Esophagus squamous epithelium (tissue), 4 donors: ENCODE data around the gene VAV2.

ENCODE experiments used
- CTCF ChIP-seq, 6 experiments: fragments of 450-650 bp in 4 of 6; fragments of 200-600 bp in 2 of 6; sonication (generic) in 2 of 6; IDR thresholded peaks; one replicate each; pipeline ENCODE4 v1.5.1; 2016 to 2019; ENCODE audit warnings: antibody characterized with exemption in 6 of 6, mild to moderate bottlenecking in 4 of 6, moderate library complexity in 4 of 6
- POLR2A ChIP-seq, 4 donors: fragments of 450-650 bp; IDR thresholded peaks; one replicate each; pipeline ENCODE4 v1.6.1; 2017; ENCODE audit warnings: antibody characterized with exemption in 4 of 4, mild to moderate bottlenecking in 4 of 4, moderate library complexity in 3 of 4

GRCh38 chr9:133930682-133931485 is 61.2 kb downstream of the VAV2 start:
- no peak for TF ChIP-seq CTCF (IDR thresholded peaks at IDR 0.05)
- no peak for TF ChIP-seq POLR2A (IDR thresholded peaks at IDR 0.05)
